CD4-positive, alpha-beta T cell treated with Interleukin-6 at 100 ng/mL for 8 hours (primary cell): ENCODE measurements around the gene EEF1AKMT3.

Source experiments
- DNase-seq: peaks from one replicate; pipeline ENCODE4 v3.0.0-alpha.2; 2020; ENCODE audit warnings: mixed read lengths, low spot score

The EEF1AKMT3 gene

DNA sequence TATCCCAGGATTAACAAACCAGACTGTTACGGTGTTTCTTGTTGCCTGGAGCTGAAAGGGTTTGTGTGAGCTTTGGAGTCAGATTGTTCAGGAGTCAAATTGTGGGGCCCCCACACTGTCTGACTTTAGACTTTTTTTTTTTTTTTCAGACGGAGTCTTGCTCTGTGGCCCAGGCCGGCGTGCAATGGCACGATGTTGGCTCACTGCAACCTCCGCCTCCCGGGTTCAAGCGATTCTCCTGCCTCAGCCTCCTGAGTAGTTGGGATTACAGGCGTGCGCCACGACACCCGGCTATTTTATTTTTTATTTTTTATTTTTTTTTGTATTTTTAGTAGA lies 11.0 kb downstream of the EEF1AKMT3 start:
- no peak for DNase-seq

DNA sequence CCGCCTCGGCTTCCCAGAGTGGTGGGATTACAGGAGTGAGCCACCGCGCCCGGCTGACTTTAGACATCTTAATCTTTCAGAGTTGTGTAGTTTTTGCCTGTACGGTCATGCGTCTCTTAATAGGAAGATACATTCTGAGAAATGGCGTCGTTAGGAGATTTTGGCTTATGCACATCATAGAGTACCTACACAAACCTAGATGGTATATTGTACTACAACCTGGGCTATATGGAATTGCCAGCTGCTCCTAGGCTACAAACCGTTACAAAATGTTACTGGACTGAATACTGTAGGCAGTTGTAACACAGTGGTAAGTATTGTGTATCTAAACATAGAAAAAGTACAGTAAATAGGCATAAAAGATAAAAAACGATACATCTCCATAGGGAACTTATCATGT lies 11.4 kb downstream of the EEF1AKMT3 start:
- no peak for DNase-seq

DNA sequence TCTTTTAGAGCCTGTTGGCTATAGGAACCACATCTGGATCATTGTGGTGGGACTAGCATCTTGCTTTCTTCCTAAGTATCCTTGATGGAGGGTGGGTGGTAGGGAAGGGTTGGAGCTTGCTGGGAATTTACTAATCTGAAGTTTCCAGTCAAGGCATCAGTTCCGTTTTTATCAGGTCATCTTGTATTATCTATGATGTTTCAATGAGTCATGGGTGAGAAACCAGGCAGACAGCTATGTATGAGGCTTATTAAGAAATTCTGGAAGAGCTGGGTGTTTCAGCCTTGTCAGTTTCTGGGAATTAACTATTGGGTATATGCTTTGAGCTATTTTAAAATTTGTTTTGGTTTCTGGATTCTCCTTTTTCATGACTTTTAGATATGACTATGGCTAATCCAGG lies 21.5 kb downstream of the EEF1AKMT3 start:
- no peak for DNase-seq

DNA sequence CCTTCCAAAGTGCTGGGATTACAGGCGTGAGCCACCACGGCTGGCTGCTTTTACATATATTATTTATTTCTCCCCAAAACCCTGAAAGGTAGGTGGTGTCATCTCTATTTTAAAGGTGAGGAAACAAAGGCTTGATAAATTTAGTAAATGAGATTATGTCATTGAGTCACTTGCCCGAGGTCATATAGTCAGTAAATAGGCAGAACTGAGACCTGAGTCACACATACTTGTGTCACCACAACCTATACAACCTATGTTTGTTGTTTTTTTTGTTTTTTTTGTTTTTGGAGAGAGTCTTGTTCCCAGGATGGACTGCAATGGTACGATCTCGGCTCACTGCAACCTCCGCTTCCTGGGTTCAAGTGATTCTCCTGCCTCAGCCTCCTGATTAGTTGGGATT lies 22.9 kb downstream of the EEF1AKMT3 start:
- DNase-seq, result no peak

DNA sequence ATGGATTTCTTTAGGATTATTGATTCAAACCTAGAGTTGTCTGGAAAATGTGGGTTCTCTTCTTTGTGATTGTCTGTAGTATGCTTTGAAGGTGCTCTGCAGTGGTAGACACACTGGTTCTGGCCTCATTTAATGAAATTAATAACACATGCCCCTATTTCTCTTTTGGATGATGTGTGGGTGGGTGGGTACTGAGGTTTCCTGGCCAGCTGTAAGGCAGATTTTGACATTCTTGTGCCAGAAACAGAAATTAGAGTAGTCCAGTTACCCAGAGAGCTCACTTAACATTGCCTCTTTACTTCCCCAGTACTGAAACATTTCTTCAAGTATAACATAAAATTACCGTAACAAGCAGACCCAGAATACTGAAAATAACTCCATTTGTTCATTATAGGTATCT lies 24.6 kb downstream of the EEF1AKMT3 start:
- no peak for DNase-seq

DNA sequence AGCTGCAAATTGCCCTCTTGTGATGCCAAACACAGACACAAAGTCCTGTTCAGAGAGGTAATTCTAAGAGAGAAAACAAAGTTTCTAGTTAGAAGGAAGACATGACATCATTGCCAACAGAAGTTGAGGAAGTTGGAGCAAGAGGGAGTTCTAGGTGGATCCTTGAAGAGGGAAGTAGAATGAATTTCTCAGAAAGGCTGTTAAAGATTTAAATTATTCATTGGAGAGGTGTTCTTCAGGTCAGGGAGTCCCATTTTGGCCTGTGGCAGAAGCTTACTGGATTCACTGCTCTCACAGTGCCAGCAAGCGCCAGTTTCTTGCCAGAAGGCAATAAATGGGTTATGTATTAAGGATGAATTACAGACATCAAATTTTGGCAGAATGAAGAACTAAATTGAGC lies 25.5 kb downstream of the EEF1AKMT3 start:
- DNase-seq, result no peak

DNA sequence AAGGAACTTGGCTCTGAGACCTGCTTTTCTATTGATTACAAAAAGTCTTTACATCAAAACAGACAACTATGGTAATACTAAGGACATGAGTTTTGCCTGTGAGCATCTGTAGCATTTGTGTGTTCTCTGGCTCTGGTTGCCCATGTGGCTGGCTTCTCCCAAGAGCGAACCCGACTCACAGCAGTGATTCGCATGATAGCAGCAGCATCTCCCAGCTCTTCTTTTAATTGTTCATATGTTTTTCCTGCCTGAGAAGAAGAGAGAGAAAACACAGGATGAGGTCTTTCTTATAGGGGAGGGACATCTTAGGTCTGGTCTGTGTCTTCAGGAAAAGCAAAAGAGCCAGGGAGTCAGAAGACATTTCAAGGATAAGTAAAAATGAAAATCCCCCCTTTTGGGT lies 28.6 kb downstream of the EEF1AKMT3 start:
- no peak for DNase-seq

DNA sequence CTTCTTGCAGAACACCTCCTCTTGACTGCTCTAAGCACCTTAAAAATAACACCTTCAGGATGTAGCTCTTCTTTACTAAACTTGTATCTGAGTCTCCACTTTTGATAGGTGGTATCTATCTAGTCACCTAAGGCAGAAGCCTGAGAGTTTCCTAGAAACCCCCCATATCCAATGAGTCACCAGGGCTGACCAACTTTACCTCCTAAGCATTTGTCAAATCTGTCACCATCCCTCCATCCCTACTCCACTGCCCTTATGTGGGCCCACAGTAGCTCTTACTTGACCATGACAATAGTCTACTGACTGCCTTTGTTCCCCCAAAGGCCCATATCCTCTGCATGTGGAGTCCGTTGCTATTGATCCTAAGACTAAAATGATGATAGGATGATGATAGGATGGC lies 30.2 kb downstream of the EEF1AKMT3 start:
- DNase-seq, result no peak

DNA sequence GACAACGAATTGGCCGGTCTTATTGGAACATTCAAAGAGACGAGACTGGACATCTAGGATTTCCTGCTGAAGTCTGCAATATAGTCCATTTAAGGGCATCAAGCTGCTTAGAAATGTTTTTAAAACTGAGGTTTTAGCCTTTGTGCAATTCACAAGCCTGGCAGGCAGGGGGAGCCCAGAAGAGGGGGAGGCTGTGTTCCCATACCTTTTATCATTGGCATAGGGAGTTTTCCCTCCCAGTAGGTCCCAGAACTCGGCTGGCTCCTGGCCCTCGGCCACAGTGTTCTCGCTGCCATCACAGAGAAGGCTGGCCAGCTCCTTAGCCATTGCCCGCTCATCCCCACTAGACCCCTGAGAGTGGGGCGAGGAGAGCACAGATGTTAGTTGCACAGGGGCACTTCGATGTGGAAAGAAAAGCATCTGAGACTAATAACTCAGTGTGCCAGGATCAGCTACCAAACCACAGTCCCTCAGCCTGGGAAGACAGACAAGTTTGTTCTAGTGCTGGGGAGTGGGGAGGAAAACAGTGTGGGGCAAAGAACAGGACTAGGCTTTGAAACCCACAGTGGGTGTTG lies 31.0 kb downstream of the EEF1AKMT3 start:
- no peak for DNase-seq

DNA sequence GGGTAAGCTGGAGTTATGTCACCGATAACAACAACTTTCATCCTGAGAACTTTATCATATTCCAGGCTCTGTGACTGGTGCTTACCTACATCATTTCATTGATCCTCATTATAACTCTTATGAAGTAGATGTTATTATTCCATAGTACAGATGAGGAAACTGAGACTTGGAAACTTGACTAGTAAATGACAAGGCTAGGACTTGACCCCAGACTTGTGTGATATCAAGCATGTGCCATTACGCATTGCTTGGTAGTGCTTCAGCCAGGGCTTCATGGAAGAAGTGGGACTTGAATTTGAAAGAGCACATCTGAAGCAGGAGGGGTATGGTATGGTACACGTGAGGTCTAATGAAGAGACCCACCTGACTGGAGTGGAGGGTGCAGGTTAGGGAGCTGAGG lies 34.3 kb downstream of the EEF1AKMT3 start:
- DNase-seq, result no peak

DNA sequence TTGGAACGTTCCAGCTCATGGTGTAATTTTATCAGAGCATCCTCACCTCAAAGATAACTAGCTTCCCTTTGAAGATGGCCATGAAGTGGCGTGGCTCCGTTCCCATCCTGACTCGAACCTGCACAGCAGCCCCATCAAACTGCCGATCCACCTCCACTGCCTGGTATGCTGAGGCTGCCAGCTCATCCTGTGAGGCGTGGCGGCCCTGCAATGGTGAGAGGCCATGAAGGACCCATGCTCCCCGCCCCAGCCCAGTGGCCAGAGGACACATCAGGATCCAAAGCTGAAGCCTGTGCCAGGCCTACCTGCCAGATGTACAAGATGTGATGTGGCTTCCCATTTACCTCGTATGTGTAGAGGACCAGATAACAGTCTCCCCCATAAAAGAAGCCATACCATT lies 34.9 kb downstream of the EEF1AKMT3 start:
- no peak for DNase-seq

DNA sequence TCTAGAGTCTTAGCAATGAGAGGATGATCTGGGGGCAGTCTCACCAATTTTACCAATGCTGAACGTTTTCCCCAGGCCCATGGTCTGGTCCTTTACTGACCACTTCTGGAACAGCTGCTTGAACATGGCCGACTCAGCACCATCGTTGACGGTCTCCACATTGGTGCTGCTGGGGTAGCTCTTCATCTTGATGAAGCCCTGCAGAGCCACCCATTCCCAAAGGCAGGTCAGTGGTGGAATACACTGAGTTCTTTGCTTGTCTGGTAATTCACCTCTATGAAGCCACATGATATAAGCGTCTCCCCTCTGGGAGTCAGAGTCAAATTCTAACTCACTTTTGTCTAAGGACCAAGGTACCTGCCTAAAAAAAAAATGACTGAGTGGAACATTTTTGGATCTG lies 35.9 kb downstream of the EEF1AKMT3 start:
- no peak for DNase-seq

DNA sequence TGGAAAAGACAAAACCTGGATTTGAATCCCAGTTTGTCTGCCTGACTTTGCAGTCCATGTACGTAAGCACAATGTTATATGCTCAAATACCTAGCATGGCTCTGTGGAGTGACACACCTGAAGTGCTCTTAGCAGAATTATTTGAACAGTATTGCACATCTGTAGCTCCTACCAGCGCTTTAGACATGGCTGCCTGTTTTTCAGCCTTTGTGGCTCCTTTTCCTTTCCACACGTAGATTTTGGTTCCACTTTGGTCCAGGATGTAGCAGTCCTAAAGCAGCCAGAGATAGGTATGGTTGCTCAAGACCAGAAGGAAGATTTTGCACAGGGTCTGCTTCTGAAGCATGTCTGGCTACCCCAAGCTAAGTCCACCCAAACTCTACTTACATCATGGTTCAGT lies 37.0 kb downstream of the EEF1AKMT3 start:
- DNase-seq, result no peak

DNA sequence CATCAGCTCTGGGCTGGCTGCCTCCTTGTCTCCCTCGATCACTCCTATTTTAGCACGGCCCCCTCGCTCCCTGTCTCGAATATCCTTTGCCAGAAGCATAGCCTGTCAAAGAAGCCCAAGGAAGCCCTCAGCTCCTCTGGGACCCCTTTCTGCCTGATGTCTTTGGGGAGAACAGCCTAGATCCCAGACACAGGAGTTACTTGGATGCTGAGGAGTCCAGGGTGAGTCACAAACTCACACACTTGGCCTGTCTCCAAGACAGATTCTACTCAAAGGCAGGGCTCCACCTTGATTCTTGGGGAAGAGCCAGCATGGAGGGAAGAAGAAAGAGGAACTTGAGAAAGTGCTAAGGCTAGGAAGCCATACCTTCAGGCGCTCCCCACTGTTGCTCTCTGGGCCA lies 38.0 kb downstream of the EEF1AKMT3 start:
- no peak for DNase-seq

DNA sequence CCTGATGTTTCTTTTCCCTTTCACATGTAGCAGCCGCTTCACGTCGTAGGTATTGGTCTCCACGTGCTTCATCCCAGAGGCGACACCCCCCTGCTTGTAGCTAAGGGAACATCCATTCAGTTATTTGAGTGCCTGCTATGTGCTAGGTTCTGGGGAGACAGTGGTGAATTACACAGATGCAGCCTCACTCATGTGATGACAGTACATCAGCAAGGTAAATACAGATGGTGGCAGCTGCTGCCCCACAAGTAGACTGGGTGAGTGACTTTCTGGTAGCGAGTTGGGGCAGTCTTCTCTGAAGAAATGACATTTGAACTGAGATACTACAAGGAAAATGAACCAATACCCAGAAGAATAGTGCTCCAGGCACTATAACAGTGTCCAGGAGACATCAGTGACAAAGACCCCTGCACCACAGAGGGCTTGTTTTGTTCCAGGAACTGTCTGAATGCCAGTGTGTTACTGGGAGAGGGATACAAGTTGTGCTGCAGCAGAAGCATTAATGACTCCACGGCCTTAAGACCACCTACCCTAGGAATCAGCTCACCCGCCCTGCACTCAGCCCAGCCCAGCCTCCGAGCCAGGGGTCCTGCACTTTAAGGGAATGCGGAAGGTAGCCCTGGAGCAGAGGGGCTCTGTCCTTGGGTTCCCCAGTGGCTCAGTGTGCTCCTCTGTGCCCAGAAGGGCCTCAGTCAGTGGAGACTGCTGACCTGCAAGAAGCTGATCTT lies 38.8 kb downstream of the EEF1AKMT3 start:
- DNase-seq, result no peak

DNA sequence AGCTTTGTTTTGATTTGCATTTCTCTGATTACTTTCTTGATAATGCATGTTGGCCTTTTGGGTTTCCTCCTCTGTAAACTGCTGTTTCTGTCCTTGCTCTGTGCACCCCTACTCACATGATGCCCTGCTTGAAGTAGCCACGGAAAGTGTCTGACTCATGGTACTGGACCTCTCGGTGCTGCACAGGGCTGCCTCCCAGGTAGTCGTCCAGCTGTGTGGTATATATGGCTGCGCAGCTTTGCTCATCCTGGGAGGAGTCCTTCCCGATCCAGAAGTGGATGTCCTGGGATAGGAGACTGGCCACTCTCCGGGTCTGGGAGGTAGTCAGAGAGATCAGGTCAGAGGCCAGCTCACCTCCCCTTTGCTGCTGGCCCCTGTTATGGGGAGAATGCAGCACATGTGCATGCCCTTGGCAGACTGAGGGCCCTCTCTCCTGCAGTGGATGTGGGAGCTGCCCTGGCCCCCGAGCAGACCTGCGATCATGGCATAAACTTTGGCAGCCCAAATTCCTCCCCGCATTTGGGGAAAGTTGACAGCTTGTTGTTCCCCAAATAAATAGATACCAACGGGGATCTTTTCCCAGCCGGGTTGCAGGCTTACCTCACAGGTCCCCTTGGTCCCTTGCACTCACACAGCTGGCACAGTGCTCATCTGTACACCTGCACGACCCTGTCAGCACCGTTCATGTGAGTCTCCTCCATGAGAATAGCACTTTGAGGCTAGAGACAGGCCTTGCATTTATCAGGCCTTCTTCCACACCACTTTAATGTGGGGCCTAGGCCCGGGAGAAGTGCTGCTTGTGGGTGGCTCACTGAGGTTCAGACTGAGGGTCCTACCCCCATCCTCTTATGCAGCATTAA lies 40.9 kb downstream of the EEF1AKMT3 start:
- no peak for DNase-seq

DNA sequence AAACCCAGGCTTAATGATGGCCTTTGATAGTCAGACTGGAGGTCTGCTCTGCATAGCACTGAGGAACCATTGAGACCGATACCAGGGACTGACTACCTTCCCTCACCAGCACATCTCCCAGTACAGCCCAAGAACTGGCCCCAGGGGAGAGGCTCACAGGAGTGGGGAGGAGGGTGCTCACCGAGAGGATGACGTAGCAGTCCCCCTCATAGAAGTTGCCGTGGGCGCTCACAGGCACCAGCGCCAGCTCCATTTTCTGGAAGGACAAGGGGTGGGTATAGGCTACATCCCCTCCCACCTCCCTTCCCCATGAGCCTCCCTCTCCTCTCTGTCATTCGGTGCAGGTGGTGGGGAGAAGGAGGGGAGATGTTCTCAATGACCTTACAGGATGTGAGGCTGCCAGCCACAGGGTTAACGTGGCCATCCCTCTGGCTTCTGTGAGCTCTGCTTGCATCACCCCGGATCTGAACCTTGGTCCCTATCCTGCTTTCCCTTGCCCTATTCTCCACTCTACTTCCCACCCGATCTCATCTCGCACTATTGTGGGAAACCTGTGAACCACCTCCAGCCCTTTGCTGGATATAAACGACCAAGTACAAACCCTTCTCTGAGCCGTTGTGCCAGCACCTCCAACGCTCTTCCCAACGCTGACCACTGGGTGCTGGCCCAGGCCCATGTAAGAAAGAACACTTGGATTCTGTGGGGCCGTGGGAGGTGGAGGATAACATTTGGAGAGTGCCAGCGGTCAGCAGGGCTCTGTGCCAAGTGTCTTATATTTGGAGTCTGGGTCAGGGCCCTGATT lies 41.8 kb downstream of the EEF1AKMT3 start:
- DNase-seq, result no peak

DNA sequence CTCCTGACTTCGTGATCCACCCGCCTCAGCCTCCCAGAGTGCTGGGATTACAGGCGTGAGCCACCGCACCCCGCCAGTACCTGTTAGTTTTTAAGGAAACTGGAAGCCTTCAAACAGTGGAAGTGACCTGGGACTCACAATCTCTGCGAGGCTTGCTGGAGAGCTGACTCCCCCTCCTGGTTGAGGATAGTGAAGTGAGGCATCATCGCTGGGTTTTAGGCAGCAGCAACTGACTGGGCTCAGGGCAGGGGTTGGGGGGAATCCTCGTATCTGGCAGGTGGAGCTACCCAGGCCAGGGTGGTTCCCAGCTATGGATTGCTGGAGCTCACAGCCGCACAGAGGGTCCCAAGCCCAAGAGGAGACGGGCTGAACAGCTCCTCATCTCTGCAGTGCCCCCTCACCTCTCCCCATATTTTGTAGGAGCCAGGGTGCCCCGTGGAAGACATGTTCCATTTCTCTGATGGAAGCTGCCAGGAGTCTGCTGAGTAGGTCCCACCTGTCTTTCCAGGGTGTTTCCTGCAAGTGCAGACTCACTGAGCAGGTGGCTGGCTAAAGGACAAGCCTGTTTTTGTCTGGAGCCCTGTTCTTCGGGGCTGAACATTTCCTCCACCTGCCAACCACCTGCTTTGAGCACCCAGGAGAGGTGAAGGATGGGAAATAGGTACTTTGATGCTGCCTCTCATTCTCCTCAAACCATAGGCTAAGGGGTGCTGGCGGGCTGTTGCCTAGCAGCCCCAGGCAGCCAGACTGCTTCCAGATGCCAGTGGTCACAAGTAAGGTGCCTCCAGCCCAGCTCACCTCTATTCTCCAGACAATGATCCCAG lies 43.0 kb downstream of the EEF1AKMT3 start:
- no peak for DNase-seq

DNA sequence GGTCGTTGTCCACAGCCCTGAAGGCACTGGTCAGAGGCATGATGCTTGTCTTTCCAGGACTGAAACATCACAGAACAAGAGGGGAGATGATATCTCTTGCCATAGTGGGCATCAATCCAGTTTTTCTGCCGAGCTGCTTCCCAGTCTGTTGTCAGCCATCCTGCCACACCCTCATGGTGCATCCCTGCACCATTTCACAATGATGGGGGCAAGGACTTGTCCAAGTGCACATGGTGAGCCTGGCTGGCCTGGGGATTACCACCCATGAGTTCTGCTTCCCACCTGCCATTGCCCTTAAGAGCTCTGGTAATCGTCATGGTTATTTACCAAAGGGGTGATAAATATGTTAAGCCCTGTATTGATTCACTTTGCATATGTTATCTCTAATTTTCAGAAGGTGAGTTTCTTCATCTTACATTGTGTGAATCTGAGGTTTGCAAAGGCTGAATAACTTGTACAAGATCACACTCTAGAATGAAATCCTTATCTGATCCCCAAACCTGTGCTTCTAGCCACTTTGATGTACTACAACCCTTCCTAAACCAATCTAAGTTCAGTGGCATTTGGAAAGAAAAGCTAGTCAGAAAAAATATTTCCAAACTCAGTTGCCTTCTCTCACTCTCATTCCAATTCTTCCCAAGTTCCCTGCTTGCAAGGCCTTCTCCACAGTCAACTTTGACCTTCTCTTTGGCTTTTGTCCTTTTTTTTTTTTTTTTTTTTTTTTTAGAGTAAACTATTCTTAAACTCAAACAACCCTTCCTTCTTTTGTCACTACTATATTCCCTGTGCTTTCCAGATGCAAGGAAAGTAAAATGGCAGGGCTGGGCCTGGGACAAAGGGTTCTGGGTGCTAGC lies 43.8 kb downstream of the EEF1AKMT3 start:
- DNase-seq, result no peak

DNA sequence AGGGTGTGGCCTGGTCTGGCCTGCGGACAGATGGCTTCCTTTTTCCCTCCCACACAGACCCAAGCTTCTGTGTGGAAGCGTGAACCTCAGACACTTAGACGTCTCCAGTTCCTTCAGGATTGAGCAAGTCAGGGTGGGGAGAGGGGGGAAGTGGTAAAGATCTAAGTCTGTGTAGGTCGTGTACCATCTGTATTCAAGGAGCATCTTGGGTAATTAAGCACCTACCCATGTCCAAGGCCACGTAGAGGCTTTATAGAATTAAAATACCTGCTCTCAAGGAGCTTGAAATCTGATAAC lies 44.4 kb downstream of the EEF1AKMT3 start:
- DNase-seq, result no peak
